ENCODE data around the gene ZNF333.
"Not testable (repeated sequence)": the region's sequence is repeated elsewhere in the genome, so short reads cannot be mapped to it uniquely, and the experiment has no call there.

Gene ZNF333

DNA sequence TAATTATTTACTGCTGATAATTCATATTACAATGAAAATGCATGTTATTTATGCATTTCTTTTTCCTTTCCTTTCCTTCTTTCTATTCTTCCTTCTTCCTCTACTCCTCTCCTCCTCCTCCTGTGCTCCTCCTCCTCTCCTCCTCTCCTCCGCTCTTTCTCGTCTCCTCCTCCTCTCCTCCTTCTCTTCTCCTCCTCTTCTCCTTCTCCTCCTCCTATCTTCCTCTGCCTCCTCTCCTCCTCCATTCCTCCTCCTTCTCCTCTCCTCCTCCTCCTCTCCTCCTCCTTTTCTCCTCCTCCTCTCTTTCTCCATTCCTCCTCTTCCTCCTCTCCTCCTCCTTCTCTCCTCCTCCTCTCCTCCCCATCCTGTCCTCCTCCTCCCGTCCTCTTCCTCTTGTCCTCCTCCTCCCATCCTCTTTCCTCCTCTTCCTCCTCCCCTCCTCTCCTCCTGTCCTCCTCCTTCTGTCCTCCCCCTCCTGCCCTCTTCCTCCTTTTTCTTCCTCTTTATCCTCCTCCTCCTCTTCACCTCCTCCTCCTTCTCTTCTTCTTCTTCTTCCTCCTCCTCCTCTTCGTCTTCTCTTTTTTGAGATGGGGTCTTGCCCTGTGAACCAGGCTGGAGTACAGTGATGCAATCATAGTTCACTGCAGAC is 73.8 kb downstream of the ZNF333 start:
- no peaks in the 10 kb centered on the region for H3K4me1 ChIP-seq (ENCODE audit: control insufficient read depth in 1 of 2, insufficient read depth in 2 of 2, low read length in 2 of 2)
- H3K27me3 ChIP-seq (ENCODE audit: control insufficient read depth in 1 of 2, insufficient read depth in 2 of 2, low read length in 2 of 2) = no peaks in the 10 kb centered on the region
- H3K4me3 ChIP-seq (ENCODE audit: low read depth in 1 of 2, low read length in 2 of 2) = no peak overlapping the region
- peaks cover 0 to 5% of the 10 kb centered on the region in 2 donors for H3K36me3 ChIP-seq (ENCODE audit: control insufficient read depth in 1 of 2, insufficient read depth in 2 of 2, low read length in 2 of 2)
- no peaks in the 10 kb centered on the region for H3K9me3 ChIP-seq (ENCODE audit: control insufficient read depth in 1 of 2, low read length in 2 of 2)
- H3K27ac ChIP-seq (ENCODE audit: low read depth, low read length) = no peak overlapping the region
- H3K9ac ChIP-seq (ENCODE audit: low read depth in 1 of 2, low read length in 2 of 2) = no peak overlapping the region

DNA sequence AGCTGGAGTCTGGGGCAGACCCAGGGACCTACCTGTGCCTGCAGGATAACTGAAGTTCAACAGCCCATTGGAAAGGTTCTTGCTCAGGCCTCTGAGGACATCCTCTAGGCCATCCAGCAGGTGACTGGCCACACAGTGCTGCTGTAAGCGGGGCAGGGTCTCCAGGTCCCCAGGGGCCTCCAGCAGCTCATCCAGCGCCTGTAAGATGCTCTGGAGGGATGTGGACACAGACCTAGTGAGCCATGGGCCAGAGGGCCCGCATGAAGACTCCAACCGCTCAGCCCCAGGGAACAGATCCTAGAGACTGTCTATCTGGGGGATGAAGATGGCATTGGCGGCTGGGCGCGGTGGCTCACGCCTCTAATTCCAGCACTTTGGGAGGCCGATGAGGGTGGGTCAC is 74.6 kb downstream of the ZNF333 start:
- Histone ChIP-seq H3K36me3 (ENCODE audit: control insufficient read depth in 1 of 2, insufficient read depth in 2 of 2, low read length in 2 of 2) (peaks cover 0 to 5% of the 10 kb centered on the region in 2 donors), H3K27ac (ENCODE audit: low read depth, low read length) (no peak overlapping the region), H3K9ac (ENCODE audit: low read depth in 1 of 2, low read length in 2 of 2) (no peak overlapping the region), H3K27me3 (ENCODE audit: control insufficient read depth in 1 of 2, insufficient read depth in 2 of 2, low read length in 2 of 2) (no peaks in the 10 kb centered on the region), H3K9me3 (ENCODE audit: control insufficient read depth in 1 of 2, low read length in 2 of 2) (no peaks in the 10 kb centered on the region), H3K4me1 (ENCODE audit: control insufficient read depth in 1 of 2, insufficient read depth in 2 of 2, low read length in 2 of 2) (no peaks in the 10 kb centered on the region), H3K4me3 (ENCODE audit: low read depth in 1 of 2, low read length in 2 of 2) (no peak overlapping the region)

GRCh38 chr19:14765403-14765802 is 75.6 kb downstream of the ZNF333 start:
- not testable (repeated sequence) for H3K27me3 ChIP-seq (ENCODE audit: control insufficient read depth in 1 of 2, insufficient read depth in 2 of 2, low read length in 2 of 2); H3K36me3 ChIP-seq (ENCODE audit: control insufficient read depth in 1 of 2, insufficient read depth in 2 of 2, low read length in 2 of 2); H3K27ac ChIP-seq (ENCODE audit: low read depth, low read length); H3K4me1 ChIP-seq (ENCODE audit: control insufficient read depth in 1 of 2, insufficient read depth in 2 of 2, low read length in 2 of 2); H3K4me3 ChIP-seq (ENCODE audit: low read depth in 1 of 2, low read length in 2 of 2); H3K9ac ChIP-seq (ENCODE audit: low read depth in 1 of 2, low read length in 2 of 2); H3K9me3 ChIP-seq (ENCODE audit: control insufficient read depth in 1 of 2, low read length in 2 of 2)

- H3K36me3 ChIP-seq (ENCODE audit: control insufficient read depth in 1 of 2, insufficient read depth in 2 of 2, low read length in 2 of 2); H3K4me1 ChIP-seq (ENCODE audit: control insufficient read depth in 1 of 2, insufficient read depth in 2 of 2, low read length in 2 of 2); H3K27me3 ChIP-seq (ENCODE audit: control insufficient read depth in 1 of 2, insufficient read depth in 2 of 2, low read length in 2 of 2); H3K27ac ChIP-seq (ENCODE audit: low read depth, low read length); H3K4me3 ChIP-seq (ENCODE audit: low read depth in 1 of 2, low read length in 2 of 2); H3K9me3 ChIP-seq (ENCODE audit: control insufficient read depth in 1 of 2, low read length in 2 of 2); H3K9ac ChIP-seq (ENCODE audit: low read depth in 1 of 2, low read length in 2 of 2): not testable (repeated sequence)
Observed at GRCh38 chr19:14765841-14766240, 76.0 kb downstream of the ZNF333 start.

- Histone ChIP-seq H3K9ac (ENCODE audit: low read depth in 1 of 2, low read length in 2 of 2) (no peak overlapping the region), H3K4me3 (ENCODE audit: low read depth in 1 of 2, low read length in 2 of 2) (no peak overlapping the region), H3K27ac (ENCODE audit: low read depth, low read length) (no peak overlapping the region), H3K9me3 (ENCODE audit: control insufficient read depth in 1 of 2, low read length in 2 of 2) (no peaks in the 10 kb centered on the region), H3K36me3 (ENCODE audit: control insufficient read depth in 1 of 2, insufficient read depth in 2 of 2, low read length in 2 of 2) (peaks cover 0 to 5% of the 10 kb centered on the region in 2 donors), H3K27me3 (ENCODE audit: control insufficient read depth in 1 of 2, insufficient read depth in 2 of 2, low read length in 2 of 2) (no peaks in the 10 kb centered on the region), H3K4me1 (ENCODE audit: control insufficient read depth in 1 of 2, insufficient read depth in 2 of 2, low read length in 2 of 2) (no peaks in the 10 kb centered on the region)
Observed at GRCh38 chr19:14767466-14767971, 77.7 kb downstream of the ZNF333 start.

GRCh38 chr19:14768001-14768400 is 78.2 kb downstream of the ZNF333 start:
- no peak overlapping the region for H3K27ac ChIP-seq (ENCODE audit: low read depth, low read length)
- no peaks in the 10 kb centered on the region for H3K9me3 ChIP-seq (ENCODE audit: control insufficient read depth in 1 of 2, low read length in 2 of 2)
- H3K4me1 ChIP-seq (ENCODE audit: control insufficient read depth in 1 of 2, insufficient read depth in 2 of 2, low read length in 2 of 2) = no peaks in the 10 kb centered on the region
- no peak overlapping the region for H3K4me3 ChIP-seq (ENCODE audit: low read depth in 1 of 2, low read length in 2 of 2)
- H3K9ac ChIP-seq (ENCODE audit: low read depth in 1 of 2, low read length in 2 of 2) = no peak overlapping the region
- H3K27me3 ChIP-seq (ENCODE audit: control insufficient read depth in 1 of 2, insufficient read depth in 2 of 2, low read length in 2 of 2) = no peaks in the 10 kb centered on the region
- H3K36me3 ChIP-seq (ENCODE audit: control insufficient read depth in 1 of 2, insufficient read depth in 2 of 2, low read length in 2 of 2) = peaks cover 0 to 5% of the 10 kb centered on the region in 2 donors

DNA sequence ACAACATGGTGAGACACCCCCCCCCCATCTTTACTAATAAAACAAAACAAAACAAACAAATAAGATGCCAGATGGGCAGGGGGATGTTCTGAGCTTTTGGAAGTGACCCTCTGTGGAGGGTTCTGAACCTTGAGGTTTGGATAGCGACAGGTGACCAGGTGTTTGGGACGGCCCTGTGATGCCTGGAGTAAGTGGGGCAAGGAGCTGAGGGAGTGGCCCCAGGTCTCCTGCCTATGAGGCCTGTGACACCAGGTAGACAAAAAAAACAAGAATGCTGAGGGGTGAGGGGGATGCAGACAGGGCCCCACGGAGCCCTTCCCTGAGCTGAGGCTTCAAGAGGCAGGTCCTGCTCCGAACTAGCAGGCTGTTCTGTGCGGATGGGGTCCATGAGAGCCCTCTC is 79.4 kb downstream of the ZNF333 start:
- H3K27ac ChIP-seq (ENCODE audit: low read depth, low read length) = no peak overlapping the region

GRCh38 chr19:14770136-14770535 is 80.3 kb downstream of the ZNF333 start:
- Histone ChIP-seq H3K27ac (ENCODE audit: low read depth, low read length) (no peak overlapping the region), H3K36me3 (ENCODE audit: control insufficient read depth in 1 of 2, insufficient read depth in 2 of 2, low read length in 2 of 2) (peaks cover 0 to 5% of the 10 kb centered on the region in 2 donors), H3K9me3 (ENCODE audit: control insufficient read depth in 1 of 2, low read length in 2 of 2) (no peaks in the 10 kb centered on the region)

More for the DNA sequence above, 79.4 kb downstream of the ZNF333 start:
- no peaks in the 10 kb centered on the region for H3K4me1 ChIP-seq (ENCODE audit: control insufficient read depth in 1 of 2, insufficient read depth in 2 of 2, low read length in 2 of 2)
- H3K9ac ChIP-seq (ENCODE audit: low read depth in 1 of 2, low read length in 2 of 2) = no peak overlapping the region
- H3K36me3 ChIP-seq (ENCODE audit: control insufficient read depth in 1 of 2, insufficient read depth in 2 of 2, low read length in 2 of 2) = peaks cover 0 to 5% of the 10 kb centered on the region in 2 donors
- H3K27me3 ChIP-seq (ENCODE audit: control insufficient read depth in 1 of 2, insufficient read depth in 2 of 2, low read length in 2 of 2) = no peaks in the 10 kb centered on the region
- no peak overlapping the region for H3K4me3 ChIP-seq (ENCODE audit: low read depth in 1 of 2, low read length in 2 of 2)
- no peaks in the 10 kb centered on the region for H3K9me3 ChIP-seq (ENCODE audit: control insufficient read depth in 1 of 2, low read length in 2 of 2)

DNA sequence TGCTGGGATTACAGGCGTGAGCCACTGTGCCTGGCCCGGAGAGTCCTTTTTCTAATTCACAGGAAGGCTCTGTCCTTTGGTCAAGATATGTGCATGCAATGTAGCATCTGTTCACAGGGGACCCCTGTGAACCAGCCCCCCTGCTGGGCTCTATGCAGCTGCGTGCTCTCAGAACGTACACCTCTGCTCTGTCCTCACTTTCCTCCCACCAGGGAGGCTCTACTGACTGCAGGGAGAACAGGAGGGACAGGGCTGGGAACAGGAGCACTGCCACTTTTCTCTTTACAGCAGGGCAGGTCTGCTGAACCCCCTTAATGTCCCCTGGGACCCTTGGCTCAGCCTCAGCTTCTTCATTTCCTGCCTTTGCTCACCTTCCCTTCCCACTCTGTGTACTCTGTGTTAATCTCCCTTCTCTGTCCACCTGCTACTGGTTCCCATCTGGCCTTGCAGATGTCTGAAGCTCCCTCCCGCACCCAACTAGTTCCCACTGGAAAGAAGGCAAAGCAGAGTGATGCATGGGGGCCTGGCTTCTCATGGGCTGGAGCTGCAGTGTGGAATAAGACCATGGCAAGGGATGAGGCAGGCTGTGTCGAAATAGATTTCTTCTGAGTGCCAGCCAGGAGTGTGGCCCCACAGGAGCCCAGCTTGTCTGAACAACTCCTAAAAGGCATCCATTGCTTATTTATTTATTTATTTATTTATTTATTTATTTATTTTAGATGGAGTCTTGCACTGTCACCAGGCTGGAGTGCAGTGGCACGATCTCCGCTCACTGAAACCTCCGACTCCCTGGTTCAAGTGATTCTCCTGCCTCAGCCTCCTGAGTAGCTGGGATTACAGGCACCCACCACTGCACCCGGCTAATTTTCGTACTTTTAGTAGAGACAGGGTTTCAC is 81.3 kb downstream of the ZNF333 start:
- H3K9me3 ChIP-seq (ENCODE audit: control insufficient read depth in 1 of 2, low read length in 2 of 2) = no peaks in the 10 kb centered on the region

More at GRCh38 chr19:14770136-14770535, 80.3 kb downstream of the ZNF333 start:
- no peak overlapping the region for H3K9ac ChIP-seq (ENCODE audit: low read depth in 1 of 2, low read length in 2 of 2)
- H3K4me3 ChIP-seq (ENCODE audit: low read depth in 1 of 2, low read length in 2 of 2) = no peak overlapping the region
- H3K4me1 ChIP-seq (ENCODE audit: control insufficient read depth in 1 of 2, insufficient read depth in 2 of 2, low read length in 2 of 2) = no peaks in the 10 kb centered on the region
- H3K27me3 ChIP-seq (ENCODE audit: control insufficient read depth in 1 of 2, insufficient read depth in 2 of 2, low read length in 2 of 2) = no peaks in the 10 kb centered on the region

GRCh38 chr19:14772467-14772866 is 82.6 kb downstream of the ZNF333 start:
- Histone ChIP-seq H3K9ac (ENCODE audit: low read depth in 1 of 2, low read length in 2 of 2) (no peak overlapping the region), H3K4me1 (ENCODE audit: control insufficient read depth in 1 of 2, insufficient read depth in 2 of 2, low read length in 2 of 2) (no peaks in the 10 kb centered on the region), H3K27me3 (ENCODE audit: control insufficient read depth in 1 of 2, insufficient read depth in 2 of 2, low read length in 2 of 2) (no peaks in the 10 kb centered on the region), H3K9me3 (ENCODE audit: control insufficient read depth in 1 of 2, low read length in 2 of 2) (no peaks in the 10 kb centered on the region), H3K4me3 (ENCODE audit: low read depth in 1 of 2, low read length in 2 of 2) (no peak overlapping the region), H3K36me3 (ENCODE audit: control insufficient read depth in 1 of 2, insufficient read depth in 2 of 2, low read length in 2 of 2) (peaks cover 0 to 5% of the 10 kb centered on the region in 2 donors), H3K27ac (ENCODE audit: low read depth, low read length) (no peak overlapping the region)

More for the DNA sequence above, 81.3 kb downstream of the ZNF333 start:
- no peak overlapping the region for H3K27ac ChIP-seq (ENCODE audit: low read depth, low read length)
- H3K27me3 ChIP-seq (ENCODE audit: control insufficient read depth in 1 of 2, insufficient read depth in 2 of 2, low read length in 2 of 2) = no peaks in the 10 kb centered on the region
- H3K4me3 ChIP-seq (ENCODE audit: low read depth in 1 of 2, low read length in 2 of 2) = no peak overlapping the region
- H3K36me3 ChIP-seq (ENCODE audit: control insufficient read depth in 1 of 2, insufficient read depth in 2 of 2, low read length in 2 of 2) = peaks cover 0 to 5% of the 10 kb centered on the region in 2 donors
- no peaks in the 10 kb centered on the region for H3K4me1 ChIP-seq (ENCODE audit: control insufficient read depth in 1 of 2, insufficient read depth in 2 of 2, low read length in 2 of 2)
- H3K9ac ChIP-seq (ENCODE audit: low read depth in 1 of 2, low read length in 2 of 2) = no peak overlapping the region

All from duodenal mucosa (tissue), 2 donors.